Measurements from ENCODE around the gene ZBTB48.

GRCh38 chr1:6631058-6631457 is 51.3 kb downstream of the ZBTB48 start:
- TF ChIP-seq POLR2A (IDR thresholded peaks at IDR 0.05; ENCODE audit: low read length) (no peak), GATA1 (IDR thresholded peaks at IDR 0.05; ENCODE audit: low read depth, low read length) (no peak)
